Fibroblast of upper back skin (primary cell): ENCODE data around the gene FTH1.
A peak's percentile ranks its signal among the peaks of the same experiment; 100 is the strongest.
"Not testable (repeated sequence)": the region's sequence is repeated elsewhere in the genome, so short reads cannot be mapped to it uniquely, and the experiment has no call there.

Experiments
- DNase-seq: peaks from one replicate; pipeline ENCODE4 v3.0.0-alpha.2; 2013

FTH1 gene

DNA sequence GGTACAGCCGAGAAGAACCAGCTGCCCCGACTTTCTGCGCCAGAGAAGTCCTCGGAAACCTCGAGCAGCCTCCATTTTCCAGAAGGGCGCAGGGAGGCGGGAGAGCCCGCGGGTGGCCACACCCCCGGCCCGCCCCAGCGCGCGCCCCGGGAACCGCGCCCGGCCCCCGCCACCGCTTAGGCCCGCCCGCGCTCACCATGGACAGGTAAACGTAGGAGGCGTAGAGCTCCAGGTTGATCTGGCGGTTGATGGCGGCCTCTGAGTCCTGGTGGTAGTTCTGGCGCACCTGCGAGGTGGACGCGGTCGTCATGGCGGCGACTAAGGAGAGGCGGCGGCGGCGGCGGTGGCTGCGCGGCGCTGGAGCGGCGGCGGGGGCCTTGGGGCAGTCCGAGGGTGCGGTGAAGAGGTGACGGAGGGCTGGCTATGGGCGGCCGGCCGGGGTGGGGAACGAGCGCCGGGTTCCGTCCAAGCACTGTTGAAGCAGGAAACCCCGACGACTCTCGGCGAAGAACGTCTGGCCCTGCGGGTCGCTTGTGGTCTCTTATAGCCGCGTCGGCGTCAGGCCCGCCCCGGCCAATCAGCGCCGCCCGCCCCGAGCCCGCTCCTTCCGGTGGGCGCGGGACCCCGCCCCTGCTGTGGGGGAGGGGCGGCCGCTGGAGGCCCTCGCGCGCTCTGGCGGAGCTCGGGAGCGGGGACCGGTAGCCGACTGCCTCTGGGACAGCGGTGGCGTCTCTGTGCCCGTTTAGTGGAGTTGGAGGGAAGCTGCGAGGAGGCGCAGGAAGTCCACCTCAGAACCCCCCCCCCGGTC lies at the start of gene FTH1:
TSS of gene FTH1 (minus strand) at position 519 of the 808 bp plus-strand sequence. CDS start at position 310, 209 bp downstream.
- DNase-seq, result peak; percentile 92

DNA sequence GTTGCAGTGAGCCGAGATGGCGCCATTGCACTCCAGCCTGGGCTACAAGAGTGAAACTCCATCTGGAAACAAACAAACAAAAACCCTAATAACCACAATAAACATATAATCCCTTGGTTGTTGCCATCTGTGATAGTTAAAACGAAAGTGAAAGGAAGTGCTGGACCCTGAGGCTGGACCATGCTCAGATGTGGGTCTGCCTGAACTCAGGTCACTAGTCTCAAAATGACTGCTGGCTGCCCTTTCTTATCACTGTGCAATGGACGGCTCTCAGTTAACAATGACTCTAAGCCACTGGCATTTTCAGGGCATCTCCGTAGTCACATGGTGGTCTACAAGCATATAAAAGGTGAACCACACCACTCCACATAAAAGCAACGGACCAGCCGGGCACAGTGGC lies 48.2 kb upstream of the FTH1 start:
- no peak for DNase-seq

GRCh38 chr11:62013537-62014476 lies 46.4 kb upstream of the FTH1 start:
- no peak for DNase-seq

DNA sequence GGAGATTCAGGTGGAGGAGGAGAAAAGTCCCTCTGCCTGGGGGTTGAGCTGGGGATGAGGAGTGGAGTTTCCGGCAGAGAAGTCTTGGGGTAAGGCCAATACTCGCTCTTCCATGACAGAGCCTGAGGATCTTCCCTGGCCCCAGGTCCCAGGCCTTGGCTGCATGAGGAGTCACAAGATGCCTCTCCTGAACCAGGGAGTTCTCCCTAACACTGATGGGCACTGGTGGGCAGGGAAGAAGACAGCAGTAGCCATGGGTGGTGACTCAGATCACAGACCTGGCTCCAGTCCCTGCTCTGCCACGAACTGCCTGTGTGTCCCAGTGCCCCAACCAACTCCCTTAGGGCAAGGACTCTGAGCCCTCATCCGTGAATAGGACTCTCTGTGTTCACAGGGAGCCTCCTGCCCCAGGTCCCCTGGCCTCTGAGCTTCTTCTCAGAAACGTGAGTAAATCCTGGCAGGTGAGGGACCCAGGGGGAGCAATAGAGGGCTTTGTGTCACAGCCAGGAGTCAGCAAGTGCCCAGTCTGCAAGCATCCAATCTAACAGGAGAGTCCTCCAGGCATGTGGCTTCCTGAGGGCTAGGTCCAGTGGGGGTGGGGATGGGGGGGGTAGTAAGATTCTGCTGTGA lies 45.5 kb upstream of the FTH1 start:
- no peak for DNase-seq

GRCh38 chr11:62012451-62012831 lies 45.0 kb upstream of the FTH1 start:
- no peak for DNase-seq

- DNase-seq, result no peak
These were observed 44.4 kb upstream of the FTH1 start for GRCh38 chr11:62011881-62012280.

GRCh38 chr11:62010935-62011528 lies 43.6 kb upstream of the FTH1 start:
- no peak for DNase-seq

- no peak for DNase-seq
These were observed 40.8 kb upstream of the FTH1 start for GRCh38 chr11:62008193-62008592.

GRCh38 chr11:62004473-62004872 lies 37.0 kb upstream of the FTH1 start:
- peak; percentile 87 for DNase-seq

DNA sequence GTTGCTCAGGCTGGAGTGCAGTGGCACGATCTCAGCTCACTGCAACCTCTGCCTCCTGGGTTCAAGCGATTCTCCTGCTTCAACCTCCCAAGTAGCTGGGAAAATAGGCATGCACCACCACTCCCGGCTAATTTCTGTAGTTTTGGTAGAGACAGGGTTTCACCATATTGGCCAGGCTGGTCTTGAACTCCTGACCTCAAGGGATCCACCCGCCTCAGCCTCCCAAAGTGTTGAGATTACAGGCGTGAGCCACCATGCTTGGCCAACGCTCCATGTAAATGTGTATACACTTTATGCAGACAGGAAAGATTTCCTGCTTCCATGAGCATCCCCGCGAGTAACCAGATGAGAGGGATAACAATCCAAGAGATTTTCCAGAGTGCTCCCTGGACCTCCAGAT lies 34.8 kb upstream of the FTH1 start:
- not testable (repeated sequence) for DNase-seq

DNA sequence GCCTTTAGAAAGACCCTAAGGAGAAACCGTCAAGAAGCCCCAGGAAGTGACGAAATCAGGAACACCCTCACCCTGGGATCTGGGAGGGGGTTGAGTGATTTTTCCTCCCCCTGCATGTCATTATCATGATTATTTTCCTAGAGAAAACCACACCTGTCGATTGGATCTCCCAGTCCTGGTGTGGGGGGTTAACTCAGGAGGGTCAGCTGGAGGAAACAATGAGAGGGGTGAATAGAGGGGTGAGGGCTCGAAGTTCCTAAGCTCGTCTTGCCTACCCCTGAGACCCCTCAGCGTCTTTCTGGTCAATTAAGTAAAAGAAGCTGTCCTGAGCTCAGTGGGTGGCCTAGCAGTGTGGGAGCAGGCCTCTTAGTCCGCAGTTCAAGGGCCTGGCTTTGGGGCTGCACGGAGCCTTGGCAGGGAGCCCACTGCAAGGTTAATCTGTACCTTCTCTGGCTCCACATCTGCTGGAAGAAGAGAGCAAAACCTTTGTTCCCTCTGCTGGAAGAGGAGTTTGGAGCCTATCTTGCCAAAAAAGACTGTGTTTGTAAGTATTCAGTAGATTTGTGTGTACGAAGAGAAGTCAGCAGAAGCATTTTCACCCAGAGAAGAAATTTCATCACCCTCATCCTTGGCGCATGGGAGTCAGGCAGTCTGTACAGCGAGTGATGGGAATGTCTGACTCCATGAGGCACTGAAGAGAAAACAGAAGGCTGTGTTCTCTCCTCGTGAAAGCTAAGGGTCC lies 34.2 kb upstream of the FTH1 start:
- DNase-seq, result peak; percentile 25

DNA sequence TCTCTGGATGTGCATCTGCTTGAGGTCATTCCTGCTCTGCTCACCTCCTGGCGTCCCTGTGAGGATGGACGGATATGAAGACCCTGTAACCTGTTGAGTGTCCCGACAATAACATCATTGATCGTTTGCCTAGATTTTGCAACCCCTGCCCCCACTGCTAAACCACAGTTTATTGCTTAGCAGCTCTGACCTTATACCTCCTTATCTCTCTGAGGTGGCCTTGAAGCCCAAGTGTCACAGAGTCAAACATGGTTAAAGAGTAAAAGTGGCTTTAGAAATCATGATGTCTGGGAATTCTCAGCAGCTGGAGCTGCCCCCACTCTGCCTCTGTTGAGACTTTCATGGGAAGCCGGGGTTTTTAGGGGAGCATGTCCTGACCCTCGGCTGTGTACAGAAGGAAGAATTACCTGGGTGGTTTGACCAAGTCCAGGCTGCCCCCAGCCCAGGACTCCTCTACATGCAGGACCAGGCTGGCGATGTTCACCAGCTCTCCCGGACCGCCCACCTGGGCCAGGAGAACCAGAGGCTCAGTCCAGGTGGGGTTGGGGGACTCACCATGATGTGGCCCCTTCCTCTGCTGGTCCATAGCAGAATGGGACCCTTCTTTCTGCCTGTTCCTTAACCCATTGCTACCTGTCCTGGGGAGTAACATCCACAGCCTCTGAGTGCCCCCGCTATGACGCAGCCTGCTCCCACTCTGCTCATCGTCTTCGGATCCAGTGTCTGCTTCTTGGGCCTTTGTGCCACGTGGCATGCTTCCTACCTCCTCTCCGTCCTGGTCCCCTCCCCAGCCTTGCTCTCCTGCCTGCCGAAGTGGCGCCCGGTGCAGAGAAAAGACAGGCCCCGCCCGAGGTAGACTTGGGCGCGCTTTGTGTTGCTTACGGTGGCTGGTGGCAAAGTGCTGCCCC lies 33.4 kb upstream of the FTH1 start:
- DNase-seq, result no peak

GRCh38 chr11:61999141-61999975 lies 31.9 kb upstream of the FTH1 start:
- no peak for DNase-seq

- DNase-seq, result no peak
These were observed 29.5 kb upstream of the FTH1 start for GRCh38 chr11:61996933-61997332.

DNA sequence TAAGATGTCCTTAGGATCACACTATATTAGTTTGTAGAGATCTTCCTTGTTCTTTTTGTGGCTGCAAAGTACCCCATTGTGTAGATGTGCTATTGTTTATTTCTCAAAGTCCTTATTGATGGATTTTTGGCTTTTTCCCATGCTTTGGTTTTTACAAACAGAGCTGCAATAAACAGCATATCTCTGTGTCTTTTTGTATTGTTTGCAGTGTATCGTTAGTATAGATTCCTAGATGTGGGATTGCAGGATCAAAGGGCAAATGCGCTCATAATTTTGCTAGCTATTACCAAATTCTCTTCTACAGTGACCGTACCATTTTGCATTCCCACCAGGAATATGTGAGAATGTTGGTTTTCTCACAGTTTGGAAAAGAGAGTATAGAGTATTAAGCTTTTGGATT lies 27.5 kb upstream of the FTH1 start:
- DNase-seq, result no peak

GRCh38 chr11:61985869-61986268 lies 18.4 kb upstream of the FTH1 start:
- DNase-seq, result no peak

DNA sequence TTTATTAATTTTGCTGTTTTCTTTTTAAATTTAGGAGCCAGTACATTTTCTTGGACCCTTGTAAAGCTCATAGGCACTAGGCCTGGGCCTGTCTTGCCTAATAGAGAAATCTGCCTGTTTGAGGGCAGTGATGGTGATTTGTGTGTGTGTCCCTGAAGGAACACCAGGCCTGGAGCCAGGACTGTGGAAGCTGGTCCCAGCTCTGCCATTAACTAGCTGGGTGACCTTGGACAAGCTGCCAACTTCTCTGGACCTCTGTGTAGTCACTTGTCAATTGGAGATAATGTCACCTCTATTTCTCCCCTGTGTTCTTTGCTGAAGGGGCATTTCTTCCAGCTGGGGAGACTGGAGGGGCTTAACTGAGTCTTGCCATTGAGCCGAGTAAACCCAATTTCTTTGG lies 16.0 kb upstream of the FTH1 start:
- no peak for DNase-seq

GRCh38 chr11:61980783-61981541 lies 13.5 kb upstream of the FTH1 start:
- no peak for DNase-seq
